GM18498 (cell line): Measurements from ENCODE around the gene CANT1.

Experiments used
- ATAC-seq: cut with Tn5 transposase; IDR thresholded peaks from one replicate; pipeline ENCODE4 v1.9.1; 2021; ENCODE audit warnings: mild to moderate bottlenecking, moderate library complexity; ENCODE audit not compliant: unreplicated experiment

Gene CANT1

GRCh38 chr17:79009397-79010303, at the start of gene CANT1:
Gene CANT1, minus strand, starts transcription at chr17:79009764. Its CDS starts 12,142 bp downstream, at chr17:78997622.
- peak; percentile 90 for ATAC-seq

- no peak for ATAC-seq
These were observed 48.3 kb upstream of the CANT1 start for GRCh38 chr17:79057737-79058385.

- ATAC-seq, result no peak
These were observed 45.6 kb upstream of the CANT1 start for GRCh38 chr17:79055197-79055596.

DNA sequence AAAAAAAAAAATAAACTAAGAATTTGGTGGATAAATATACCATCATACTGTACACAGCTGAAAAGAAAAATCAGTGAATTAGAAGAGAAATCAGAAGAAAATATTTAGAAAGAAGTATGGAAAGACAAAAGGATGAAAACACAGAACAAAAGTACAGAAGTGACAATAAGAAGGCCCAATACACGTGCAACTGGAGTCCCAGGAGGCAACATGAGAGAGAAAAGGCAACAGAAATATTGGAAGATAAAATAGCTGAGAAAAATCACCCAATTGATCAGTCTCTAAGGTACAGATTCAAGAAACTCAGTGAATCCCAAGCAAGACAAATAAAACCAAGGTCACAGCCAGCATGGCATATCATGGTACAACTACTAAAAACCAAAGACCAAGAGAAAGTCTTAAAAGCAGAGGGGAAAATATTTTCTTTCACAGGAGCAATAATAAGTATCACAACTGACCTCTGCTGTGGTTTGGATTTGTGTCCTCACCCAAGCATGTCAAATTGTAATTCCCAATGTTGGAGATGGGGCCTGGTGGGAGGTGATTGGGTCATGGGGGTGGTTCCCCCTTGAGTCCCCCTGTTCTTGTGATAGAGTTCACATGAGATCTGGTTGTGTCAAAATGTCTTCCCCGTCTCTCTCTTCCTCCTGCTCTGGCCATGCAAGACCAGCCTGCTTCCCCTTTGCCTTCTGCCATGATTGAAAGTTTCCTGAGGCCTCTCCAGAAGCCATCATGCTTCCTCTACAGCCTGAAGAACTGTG, 44.8 kb upstream of the CANT1 start:
- no peak for ATAC-seq

DNA sequence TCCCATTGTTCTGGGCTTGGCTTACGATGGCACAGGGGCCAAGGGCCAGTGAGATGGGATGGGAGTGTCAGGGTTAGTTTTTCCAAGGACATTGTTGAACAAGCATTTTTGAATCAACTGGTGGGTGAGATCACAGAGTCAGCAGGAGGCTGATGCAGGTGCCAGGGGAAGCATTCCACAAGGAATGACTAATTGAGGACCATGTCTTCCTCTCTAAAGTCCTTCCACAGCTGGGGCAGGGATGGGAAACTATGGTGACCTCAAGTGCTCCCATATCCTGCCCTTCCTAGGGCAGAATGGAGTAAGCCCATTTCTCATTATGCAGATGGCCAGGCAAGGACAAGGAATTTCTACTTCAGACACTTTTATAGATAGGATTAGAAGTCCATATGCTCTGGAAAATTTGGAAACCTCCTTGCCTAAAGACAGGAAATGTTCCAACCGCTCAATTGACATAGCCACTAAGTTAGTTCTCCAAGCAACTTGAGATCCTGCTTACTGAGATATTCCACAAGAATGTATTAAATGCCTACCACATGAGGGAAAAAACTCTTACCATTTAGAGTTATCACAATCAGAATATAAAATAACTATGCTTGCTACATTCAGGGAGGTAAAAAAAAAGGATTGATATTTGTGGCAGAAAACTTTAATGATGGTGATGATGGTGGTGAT, 43.8 kb upstream of the CANT1 start:
- ATAC-seq, result no peak

DNA sequence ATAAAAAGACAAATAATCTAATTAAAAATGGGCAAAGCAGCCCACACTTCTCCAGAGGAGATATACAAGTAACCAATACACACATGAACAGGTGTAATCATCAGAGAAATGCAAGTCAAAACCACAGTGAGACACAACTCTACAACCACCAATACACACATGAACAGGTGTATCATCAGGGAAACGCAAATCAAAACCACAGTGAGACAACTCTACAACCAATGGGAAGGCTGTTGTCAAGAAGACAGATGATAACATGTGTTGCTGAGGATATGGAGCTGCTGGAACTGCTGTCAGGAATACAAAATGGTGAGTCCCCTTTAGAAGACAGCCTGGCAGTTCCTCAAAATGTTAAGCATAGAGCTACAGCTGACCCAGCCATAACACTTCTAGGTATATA, 42.6 kb upstream of the CANT1 start:
- no peak for ATAC-seq

- no peak for ATAC-seq
These were observed 41.7 kb upstream of the CANT1 start for GRCh38 chr17:79051306-79051705.

DNA sequence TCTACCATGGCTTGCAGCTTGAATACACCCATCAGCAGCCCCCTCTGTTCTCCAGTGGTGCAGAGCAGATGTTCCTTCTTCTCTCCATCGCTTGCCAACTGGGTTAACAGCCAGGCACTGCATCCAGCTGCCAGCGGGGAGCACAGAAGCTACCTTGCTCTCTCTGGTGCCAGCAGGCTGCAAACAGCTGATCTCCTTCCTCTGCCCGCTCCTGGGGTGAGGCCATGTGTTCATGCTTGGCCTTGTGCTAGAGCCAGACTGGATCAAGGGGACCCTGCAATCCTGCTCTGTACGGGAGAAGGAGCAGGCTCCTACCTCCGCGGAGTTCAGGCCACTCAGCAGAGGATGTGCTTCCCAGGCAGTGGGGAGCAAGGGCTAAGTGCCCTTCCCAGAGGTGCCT, 41.0 kb upstream of the CANT1 start:
- no peak for ATAC-seq

- no peak for ATAC-seq
These were observed 40.3 kb upstream of the CANT1 start for GRCh38 chr17:79049821-79050220.

DNA sequence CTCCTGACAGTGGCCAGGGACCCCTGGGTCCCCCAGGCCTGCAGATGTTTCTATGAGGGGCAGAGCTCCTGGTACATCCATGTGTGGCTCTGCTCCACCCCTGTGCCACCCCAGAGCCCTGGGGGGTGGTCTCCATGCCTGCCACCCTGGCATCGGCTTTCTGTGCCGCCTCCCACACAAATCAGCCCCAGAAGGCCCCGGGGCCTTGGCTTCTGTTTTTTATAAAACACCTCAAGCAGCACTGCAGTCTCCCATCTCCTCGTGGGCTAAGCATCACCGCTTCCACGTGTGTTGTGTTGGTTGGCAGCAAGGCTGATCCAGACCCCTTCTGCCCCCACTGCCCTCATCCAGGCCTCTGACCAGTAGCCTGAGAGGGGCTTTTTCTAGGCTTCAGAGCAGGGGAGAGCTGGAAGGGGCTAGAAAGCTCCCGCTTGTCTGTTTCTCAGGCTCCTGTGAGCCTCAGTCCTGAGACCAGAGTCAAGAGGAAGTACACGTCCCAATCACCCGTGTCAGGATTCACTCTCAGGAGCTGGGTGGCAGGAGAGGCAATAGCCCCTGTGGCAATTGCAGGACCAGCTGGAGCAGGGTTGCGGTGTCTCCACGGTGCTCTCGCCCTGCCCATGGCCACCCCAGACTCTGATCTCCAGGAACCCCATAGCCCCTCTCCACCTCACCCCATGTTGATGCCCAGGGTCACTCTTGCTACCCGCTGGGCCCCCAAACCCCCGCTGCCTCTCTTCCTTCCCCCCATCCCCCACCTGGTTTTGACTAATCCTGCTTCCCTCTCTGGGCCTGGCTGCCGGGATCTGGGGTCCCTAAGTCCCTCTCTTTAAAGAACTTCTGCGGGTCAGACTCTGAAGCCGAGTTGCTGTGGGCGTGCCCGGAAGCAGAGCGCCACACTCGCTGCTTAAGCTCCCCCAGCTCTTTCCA, 39.5 kb upstream of the CANT1 start:
- no peak for ATAC-seq

DNA sequence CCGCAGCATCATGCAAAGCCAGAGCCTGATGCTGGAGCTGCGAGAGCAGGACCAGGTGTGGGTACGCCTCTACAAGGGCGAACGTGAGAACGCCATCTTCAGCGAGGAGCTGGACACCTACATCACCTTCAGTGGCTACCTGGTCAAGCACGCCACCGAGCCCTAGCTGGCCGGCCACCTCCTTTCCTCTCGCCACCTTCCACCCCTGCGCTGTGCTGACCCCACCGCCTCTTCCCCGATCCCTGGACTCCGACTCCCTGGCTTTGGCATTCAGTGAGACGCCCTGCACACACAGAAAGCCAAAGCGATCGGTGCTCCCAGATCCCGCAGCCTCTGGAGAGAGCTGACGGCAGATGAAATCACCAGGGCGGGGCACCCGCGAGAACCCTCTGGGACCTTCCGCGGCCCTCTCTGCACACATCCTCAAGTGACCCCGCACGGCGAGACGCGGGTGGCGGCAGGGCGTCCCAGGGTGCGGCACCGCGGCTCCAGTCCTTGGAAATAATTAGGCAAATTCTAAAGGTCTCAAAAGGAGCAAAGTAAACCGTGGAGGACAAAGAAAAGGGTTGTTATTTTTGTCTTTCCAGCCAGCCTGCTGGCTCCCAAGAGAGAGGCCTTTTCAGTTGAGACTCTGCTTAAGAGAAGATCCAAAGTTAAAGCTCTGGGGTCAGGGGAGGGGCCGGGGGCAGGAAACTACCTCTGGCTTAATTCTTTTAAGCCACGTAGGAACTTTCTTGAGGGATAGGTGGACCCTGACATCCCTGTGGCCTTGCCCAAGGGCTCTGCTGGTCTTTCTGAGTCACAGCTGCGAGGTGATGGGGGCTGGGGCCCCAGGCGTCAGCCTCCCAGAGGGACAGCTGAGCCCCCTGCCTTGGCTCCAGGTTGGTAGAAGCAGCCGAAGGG, 38.6 kb upstream of the CANT1 start:
- no peak for ATAC-seq

- no peak for ATAC-seq
These were observed 37.8 kb upstream of the CANT1 start for GRCh38 chr17:79047291-79047920.

DNA sequence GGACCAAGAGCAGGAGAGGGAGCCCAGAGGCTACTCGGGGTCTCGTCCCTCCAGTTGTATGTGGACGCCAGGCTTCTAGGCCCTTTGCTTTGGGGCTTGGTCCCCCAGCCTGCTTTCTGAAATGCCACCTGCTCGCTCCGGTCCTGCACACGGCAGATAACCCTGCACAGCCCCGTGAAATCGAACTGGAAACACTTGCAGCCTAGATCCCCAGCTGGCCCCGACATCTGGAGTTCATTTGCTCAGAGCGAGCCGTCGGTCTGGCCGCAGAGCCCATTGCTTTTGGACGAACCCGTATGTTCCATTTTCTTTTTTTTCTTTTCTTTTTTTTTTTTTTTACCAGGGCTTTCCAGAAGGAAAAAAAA, 37.3 kb upstream of the CANT1 start:
- no peak for ATAC-seq

GRCh38 chr17:79046197-79046915, 36.8 kb upstream of the CANT1 start:
- ATAC-seq, result no peak

DNA sequence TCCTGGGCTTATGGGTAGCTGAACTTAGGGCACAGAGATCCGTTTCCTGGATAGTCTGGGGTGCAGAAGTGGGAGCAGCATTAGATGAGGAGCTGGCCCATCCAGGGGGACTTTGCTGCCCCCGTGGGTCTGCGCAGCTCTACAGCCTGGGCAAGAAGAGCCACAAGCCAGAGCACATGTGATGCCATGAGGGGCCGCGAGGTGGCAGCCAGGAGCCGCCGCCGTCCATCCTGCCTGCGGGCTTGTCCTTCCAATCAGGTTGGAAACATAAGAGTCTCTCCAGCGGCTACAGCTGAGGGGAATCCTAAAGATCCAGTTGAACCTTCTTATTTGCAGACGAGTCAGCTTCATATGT, 36.3 kb upstream of the CANT1 start:
- ATAC-seq, result peak; percentile 43

DNA sequence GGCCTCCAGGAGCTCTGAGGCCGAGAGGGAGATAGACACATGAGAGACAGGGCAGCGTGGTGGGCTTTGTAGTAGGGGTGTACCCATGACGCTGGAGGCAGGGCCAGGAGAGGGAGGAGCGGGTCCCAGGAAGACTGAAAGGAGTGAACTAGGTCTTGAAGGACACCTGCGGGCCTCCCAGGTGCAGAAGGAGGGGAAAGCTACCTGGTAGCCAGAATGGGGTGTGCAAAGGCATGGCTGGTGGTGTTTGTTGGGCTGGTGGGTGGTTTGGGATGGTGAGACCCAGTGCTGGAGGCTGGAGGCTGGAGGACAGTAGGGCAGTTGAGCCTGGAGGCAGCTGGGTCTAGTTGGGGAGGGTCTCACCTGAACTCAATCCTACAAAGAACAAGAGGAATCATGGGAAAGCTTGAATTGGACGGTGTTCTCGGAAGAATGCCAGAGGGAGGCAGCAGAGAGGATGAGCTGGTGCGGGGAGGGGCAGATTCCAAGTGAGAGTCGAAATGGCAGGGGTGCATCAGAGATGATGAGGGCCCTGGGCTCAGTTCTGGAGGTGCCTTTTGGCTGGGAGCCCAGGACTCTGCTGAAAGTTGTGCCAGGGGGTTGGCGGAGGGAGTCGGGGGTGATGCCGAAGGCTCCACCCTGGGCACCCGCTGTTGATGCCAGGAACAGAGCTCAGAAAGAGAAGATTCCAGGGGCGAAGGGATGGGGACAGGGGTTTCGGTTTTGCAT, 35.6 kb upstream of the CANT1 start:
- no peak for ATAC-seq

GRCh38 chr17:79044462-79044861, 34.9 kb upstream of the CANT1 start:
- no peak for ATAC-seq
